ENCODE measurements around the gene PDLIM7.

Gene PDLIM7

GRCh38 chr5:177507596-177508220, 10.3 kb upstream of the PDLIM7 start:
- H3K9me3 Mint-ChIP-seq, result no peaks in the 10 kb centered on the region
- H3K27me3 Mint-ChIP-seq (ENCODE audit: low read depth), result peaks cover 4% of the 10 kb centered on the region
- TF ChIP-seq CTCF (IDR thresholded peaks at IDR 0.05; ENCODE audit: unreplicated experiment in 3 of 3), result no peak
- peaks cover 25% of the 10 kb centered on the region for H3K36me3 Mint-ChIP-seq (ENCODE audit: low read depth)
- peaks cover 10% of the 10 kb centered on the region for H3K4me1 Mint-ChIP-seq
- H3K4me3 Mint-ChIP-seq, result no peak overlapping the region
- no peak overlapping the region for H3K27ac Mint-ChIP-seq

DNA sequence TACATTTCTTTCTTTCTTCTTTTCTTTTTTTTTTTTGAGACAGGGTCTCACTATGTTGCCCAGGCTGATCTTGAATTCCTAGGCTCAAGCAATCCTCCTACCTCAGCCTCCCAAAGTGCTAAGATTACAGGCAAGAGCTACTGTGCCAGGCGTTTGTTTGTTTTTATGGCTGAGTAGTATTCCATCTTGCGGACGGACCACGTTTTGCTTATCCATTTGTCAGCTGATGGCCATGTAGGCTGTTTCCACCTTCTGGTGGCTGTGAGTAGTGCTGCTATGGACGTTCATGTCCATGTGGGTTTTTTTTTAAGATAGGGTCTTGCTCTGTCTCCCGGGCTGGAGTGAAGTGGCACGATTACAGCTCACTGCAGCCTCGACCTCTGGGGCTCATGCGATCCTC, 9.8 kb upstream of the PDLIM7 start:
- H3K4me3 Mint-ChIP-seq, result no peak overlapping the region
- H3K4me1 Mint-ChIP-seq, result peaks cover 10% of the 10 kb centered on the region
- H3K9me3 Mint-ChIP-seq, result no peaks in the 10 kb centered on the region
- no peak for TF ChIP-seq CTCF (IDR thresholded peaks at IDR 0.05; ENCODE audit: unreplicated experiment in 3 of 3)
- no peak overlapping the region for H3K27ac Mint-ChIP-seq
- H3K36me3 Mint-ChIP-seq (ENCODE audit: low read depth), result peaks cover 25% of the 10 kb centered on the region
- peaks cover 4% of the 10 kb centered on the region for H3K27me3 Mint-ChIP-seq (ENCODE audit: low read depth)

- H3K36me3 Mint-ChIP-seq (ENCODE audit: low read depth), result peaks cover 10% of the 10 kb centered on the region
- peaks cover 18% of the 10 kb centered on the region for H3K4me1 Mint-ChIP-seq
- no peak overlapping the region for H3K27ac Mint-ChIP-seq
- no peak overlapping the region for H3K4me3 Mint-ChIP-seq
- H3K27me3 Mint-ChIP-seq (ENCODE audit: low read depth), result peaks cover 4% of the 10 kb centered on the region
- H3K9me3 Mint-ChIP-seq, result no peaks in the 10 kb centered on the region
- no peak for TF ChIP-seq CTCF (IDR thresholded peaks at IDR 0.05; ENCODE audit: unreplicated experiment in 3 of 3)
Observed at GRCh38 chr5:177505075-177505474, 7.7 kb upstream of the PDLIM7 start.

DNA sequence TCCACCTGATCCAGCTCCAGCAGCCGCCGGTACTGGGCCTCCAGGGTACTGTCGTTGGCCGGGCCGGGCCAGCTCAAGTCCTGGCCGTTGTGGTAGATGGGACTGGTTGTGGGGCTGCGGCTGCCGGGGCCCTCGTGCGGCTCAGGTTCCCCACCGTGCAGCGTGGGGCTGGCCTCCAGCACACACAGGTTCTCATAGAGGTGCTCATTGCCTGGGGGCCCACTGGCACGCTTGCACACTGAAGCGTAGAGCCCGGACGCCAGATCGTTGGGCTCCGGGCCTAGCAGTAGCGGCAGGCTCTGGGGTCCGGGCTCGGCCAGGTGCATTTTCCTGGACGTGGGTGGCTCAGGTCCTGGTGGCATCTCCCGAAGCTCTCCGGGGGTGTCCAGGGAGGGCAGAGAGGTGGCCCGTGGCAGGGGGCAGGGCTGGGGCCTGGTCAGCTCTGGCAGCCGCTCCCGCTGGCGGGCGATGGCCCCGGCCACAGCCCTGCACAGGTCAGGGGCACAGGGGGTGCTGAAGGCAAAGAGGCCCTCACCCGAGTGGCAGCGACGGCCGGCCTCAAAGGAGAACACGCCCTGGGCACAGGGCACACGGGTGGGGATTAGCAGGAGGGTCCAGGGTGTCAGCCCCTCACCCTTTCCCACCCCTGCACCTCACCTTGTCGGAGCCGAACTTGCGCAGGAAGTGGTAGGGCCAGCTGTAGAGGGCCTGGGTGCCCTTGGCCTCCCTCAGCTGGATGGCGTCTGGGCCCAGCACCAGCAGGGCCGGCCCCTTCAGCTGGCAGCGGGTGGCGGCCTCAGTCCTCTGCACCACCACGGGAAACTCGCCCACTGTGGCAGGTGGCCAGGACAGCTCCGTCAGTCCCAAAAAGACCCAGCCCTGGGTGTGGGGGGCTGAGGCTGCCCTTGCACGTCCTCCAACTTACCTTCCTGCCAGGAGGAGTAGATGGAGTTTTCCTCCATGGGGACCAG, 7.0 kb upstream of the PDLIM7 start:
- Mint-ChIP-seq H3K4me1 (peaks cover 21% of the 10 kb centered on the region), H3K27ac (no peak overlapping the region), H3K4me3 (no peak overlapping the region), H3K27me3 (ENCODE audit: low read depth) (peaks cover 7% of the 10 kb centered on the region), H3K9me3 (no peaks in the 10 kb centered on the region), H3K36me3 (ENCODE audit: low read depth) (peaks cover 10% of the 10 kb centered on the region)
- TF ChIP-seq CTCF (IDR thresholded peaks at IDR 0.05; ENCODE audit: unreplicated experiment in 3 of 3), result no peak

DNA sequence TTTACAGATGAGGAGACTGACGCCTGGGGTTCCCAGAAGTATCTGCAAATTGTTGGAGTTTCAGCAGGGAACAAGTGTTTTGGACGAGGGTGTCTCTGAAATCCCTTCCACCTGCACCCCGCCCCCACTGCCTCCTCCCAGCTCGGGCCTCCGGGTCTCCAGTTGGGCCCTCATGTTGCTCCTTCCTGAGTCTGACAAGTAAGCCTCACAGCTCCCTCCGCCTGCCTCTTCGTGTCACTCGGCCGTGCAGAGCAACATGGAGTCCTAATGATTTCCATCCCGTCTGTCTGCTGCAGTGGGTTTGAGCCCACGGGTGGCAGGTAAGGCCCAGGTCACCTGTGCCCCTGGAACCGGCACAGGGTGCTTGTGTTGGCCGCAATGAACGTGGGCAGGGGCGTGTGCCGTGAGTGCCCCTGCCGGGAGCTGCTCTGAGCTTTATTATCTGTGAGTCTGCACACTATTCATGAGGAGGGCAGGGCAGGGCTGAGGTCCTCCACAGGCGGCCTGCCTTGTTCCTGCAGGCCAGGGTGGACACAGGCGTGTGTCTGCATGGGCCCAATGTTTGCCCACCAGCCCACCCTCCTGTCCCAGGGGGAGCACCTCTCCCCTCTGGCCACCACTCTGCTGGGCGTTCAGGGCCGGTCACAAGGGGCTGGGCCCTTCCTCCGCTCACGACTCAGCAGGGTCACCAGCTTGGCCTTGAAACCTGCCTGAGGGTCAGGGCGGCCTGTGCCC, 6.1 kb upstream of the PDLIM7 start:
- H3K9me3 Mint-ChIP-seq, result no peaks in the 10 kb centered on the region
- no peak for TF ChIP-seq CTCF (IDR thresholded peaks at IDR 0.05; ENCODE audit: unreplicated experiment in 3 of 3)
- peaks cover 22% of the 10 kb centered on the region for H3K4me1 Mint-ChIP-seq
- peaks cover 7% of the 10 kb centered on the region for H3K27me3 Mint-ChIP-seq (ENCODE audit: low read depth)
- H3K4me3 Mint-ChIP-seq, result no peak overlapping the region
- H3K36me3 Mint-ChIP-seq (ENCODE audit: low read depth), result peaks cover 10% of the 10 kb centered on the region
- H3K27ac Mint-ChIP-seq, result no peak overlapping the region

All from nephron (organoid).